Keratinocyte (primary cell): ENCODE data around the gene ANAPC2. TPM values are rescaled to one million over a fixed set of nuclear protein-coding genes. Genes with fewer than 3 reads are reported as not detected.

ENCODE experiments used
- DNase-seq: peaks from one replicate; pipeline ENCODE4 v3.0.0-alpha.2; 2011; ENCODE audit warnings: low read depth, missing footprints, low spot score
- FAIRE-seq: peaks from 2 replicates; lab custom pipeline; 2011; peaks lifted over from hg19 to GRCh38; lab: Jason Lieb, UNC
- H2AFZ ChIP-seq: 2 replicates; pipeline ENCODE4 v1.6.0; 2012; ENCODE audit warnings: low read length, control low read depth, inconsistent platforms; ENCODE audit not compliant: control insufficient read depth
- H3K27ac ChIP-seq: 2 replicates; pipeline ENCODE4 v1.5.1; 2011; ENCODE audit warnings: low read length; ENCODE audit not compliant: control insufficient read depth, insufficient read depth
- H3K27me3 ChIP-seq: 3 replicates; pipeline ENCODE4 v1.6.0; 2011; ENCODE audit warnings: low read length; ENCODE audit not compliant: control insufficient read depth, insufficient read depth; ENCODE audit errors: extremely low read depth
- H3K36me3 ChIP-seq, 2 experiments: 2 replicates in 1 of 2; 3 replicates in 1 of 2; pipeline ENCODE4 v1.5.1; 2011; ENCODE audit warnings: low read length in 2 of 2, mild to moderate bottlenecking in 1 of 2; ENCODE audit not compliant: control insufficient read depth in 2 of 2, insufficient read depth in 2 of 2; ENCODE audit errors: extremely low read depth in 1 of 2
- H3K4me1 ChIP-seq: 3 replicates; pipeline ENCODE4 v1.5.1; 2011; ENCODE audit warnings: low read length; ENCODE audit not compliant: control insufficient read depth, insufficient read depth; ENCODE audit errors: extremely low read depth
- H3K4me2 ChIP-seq: 3 replicates; pipeline ENCODE4 v1.6.0; 2011; ENCODE audit warnings: low read depth, low read length; ENCODE audit not compliant: control insufficient read depth, insufficient read depth; ENCODE audit errors: extremely low read depth
- H3K4me3 ChIP-seq, 3 experiments: fragments of 200-600 bp in 1 of 3; sonication (generic) in 1 of 3; 2 replicates in 2 of 3; 3 replicates in 1 of 3; pipeline ENCODE4 v1.5.1; 2011 to 2016; ENCODE audit warnings: low read length in 3 of 3, mild to moderate bottlenecking in 3 of 3, control low read depth in 2 of 3, inconsistent platforms in 1 of 3, low read depth in 1 of 3, mixed read lengths in 1 of 3, mixed run types in 1 of 3, moderate library complexity in 1 of 3; ENCODE audit not compliant: control insufficient read depth in 2 of 3, insufficient read depth in 2 of 3; ENCODE audit errors: extremely low read depth in 1 of 3
- H3K79me2 ChIP-seq: 2 replicates; pipeline ENCODE4 v1.6.0; 2012; ENCODE audit warnings: low read length; ENCODE audit not compliant: control insufficient read depth, insufficient read depth
- H3K9ac ChIP-seq: 3 replicates; pipeline ENCODE4 v1.6.0; 2011; ENCODE audit warnings: low read length; ENCODE audit not compliant: control insufficient read depth, insufficient read depth; ENCODE audit errors: extremely low read depth
- H3K9me1 ChIP-seq: 3 replicates; pipeline ENCODE4 v1.6.0; 2011; ENCODE audit warnings: low read length; ENCODE audit not compliant: control insufficient read depth, insufficient read depth; ENCODE audit errors: extremely low read depth
- H3K9me3 ChIP-seq: 2 replicates; pipeline ENCODE4 v1.5.1; 2012; ENCODE audit warnings: low read depth, low read length; ENCODE audit not compliant: control insufficient read depth
- H4K20me1 ChIP-seq: 3 replicates; pipeline ENCODE4 v1.6.0; 2011; ENCODE audit warnings: low read length; ENCODE audit not compliant: control insufficient read depth, insufficient read depth; ENCODE audit errors: extremely low read depth
- CTCF ChIP-seq, 3 experiments: IDR thresholded peaks in 1 of 3; conservative IDR thresholded peaks in 1 of 3; optimal IDR thresholded peaks in 1 of 3; 2 replicates in 2 of 3; 3 replicates in 1 of 3; pipeline versions ENCODE3 to v1.5.1; 2011; ENCODE audit warnings: low read length in 3 of 3, mild to moderate bottlenecking in 3 of 3, moderate library complexity in 2 of 3, control low read depth in 1 of 3, inconsistent platforms in 1 of 3; ENCODE audit not compliant: insufficient read depth in 2 of 3; ENCODE audit errors: extremely low read depth in 1 of 3
- EZH2 ChIP-seq: IDR thresholded peaks from one replicate; pipeline ENCODE4 v1.6.1; 2012; ENCODE audit warnings: inconsistent platforms, mild to moderate bottlenecking, low read length, moderate library complexity
- dilution Hi-C: fragments of 300-500 bp; cut with MboI; formaldehyde crosslinking; loops from one replicate; pipeline ENCODE4 v1.7.0; 2020; ENCODE audit warnings: low sequenced_read_pairs; ENCODE audit not compliant: extremely low pct_ligation_motif_present
- polyA plus RNA-seq, 5 experiments: library from polyadenylated mRNA; depleted of rRNA in 3 of 5; stranded (reverse) in 3 of 5; stranded (forward) in 1 of 5; unstranded in 1 of 5; fragments of >200 nt; gene quantifications; 1 replicate in 1 of 5; 2 replicates in 3 of 5; 3 replicates in 1 of 5; pipeline versions ENCODE4 v1.2.1 to v1.2.3, GENCODE V29; 2011 to 2012; ENCODE audit warnings: missing spikeins in 2 of 5, low read depth in 1 of 5, low replicate concordance in 1 of 5

Gene ANAPC2
- polyA plus RNA-seq, 1 donor (not counting 4 experiments of a cell fraction or from before 2014, with no cell fraction given), result 11.9 TPM

- Histone ChIP-seq H3K4me2 (no peak overlapping the region), H3K9me1 (no peaks in the 10 kb centered on the region), H3K27me3 (peaks cover 67% of the 10 kb centered on the region), H4K20me1 (no peaks in the 10 kb centered on the region), H3K4me1 (peaks cover 4% of the 10 kb centered on the region), H3K79me2 (no peaks in the 10 kb centered on the region), H3K9ac (no peak overlapping the region), H3K4me3 (no peak overlapping the region), H3K27ac (no peak overlapping the region), H2AFZ (no peak overlapping the region), H3K36me3 (no peaks in the 10 kb centered on the region), H3K9me3 (no peaks in the 10 kb centered on the region)
- FAIRE-seq, result no peak
- dilution Hi-C loops, result no loop called here
- DNase-seq, result no peak
- no peak for TF ChIP-seq CTCF (optimal IDR thresholded peaks at IDR 0.05 in 1 of 3, IDR thresholded peaks at IDR 0.05 in 1 of 3, conservative IDR thresholded peaks at IDR 0.05 in 1 of 3; ENCODE audit: extremely low read depth in 1 of 3, insufficient read depth in 2 of 3, low read length in 3 of 3)
- TF ChIP-seq EZH2, result no peak
These were observed 29.0 kb downstream of the ANAPC2 start for GRCh38 chr9:137159105-137160053.

DNA sequence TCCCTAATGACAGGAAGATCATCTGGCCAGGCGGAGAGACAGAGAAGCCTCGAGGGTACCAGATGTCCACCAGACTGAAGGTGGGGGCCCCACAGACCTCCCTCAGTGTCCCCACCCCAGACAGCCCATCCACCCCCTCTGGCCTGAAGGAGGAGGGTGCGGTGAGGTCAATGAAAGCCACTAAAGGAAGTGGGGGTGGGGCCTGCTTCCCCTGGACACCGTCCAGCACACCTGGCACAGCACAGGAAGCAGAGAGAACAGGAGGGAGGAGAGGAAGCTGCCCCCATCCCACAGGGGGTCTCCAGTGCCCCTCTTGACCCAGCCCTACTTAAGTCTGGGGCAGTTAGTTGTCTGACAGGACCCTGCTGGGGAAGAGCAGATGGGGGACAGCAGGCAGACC, 29.7 kb downstream of the ANAPC2 start:
- no peaks in the 10 kb centered on the region for H4K20me1 ChIP-seq
- no peak overlapping the region for H2AFZ ChIP-seq
- dilution Hi-C loops, result no loop called here

More for the DNA sequence above, 29.7 kb downstream of the ANAPC2 start:
- Histone ChIP-seq H3K27ac (no peak overlapping the region), H3K36me3 (no peaks in the 10 kb centered on the region), H3K27me3 (peaks cover 61% of the 10 kb centered on the region), H3K4me3 (no peak overlapping the region), H3K79me2 (no peaks in the 10 kb centered on the region), H3K9me1 (no peaks in the 10 kb centered on the region), H3K4me1 (peaks cover 4% of the 10 kb centered on the region), H3K9ac (no peak overlapping the region), H3K9me3 (no peaks in the 10 kb centered on the region), H3K4me2 (no peak overlapping the region)
- TF ChIP-seq EZH2, result no peak
- TF ChIP-seq CTCF (optimal IDR thresholded peaks at IDR 0.05 in 1 of 3, IDR thresholded peaks at IDR 0.05 in 1 of 3, conservative IDR thresholded peaks at IDR 0.05 in 1 of 3; ENCODE audit: extremely low read depth in 1 of 3, insufficient read depth in 2 of 3, low read length in 3 of 3), result no peak
- FAIRE-seq (no peak), DNase-seq (no peak)
